ENCODE results near the gene CBX2.

DNA sequence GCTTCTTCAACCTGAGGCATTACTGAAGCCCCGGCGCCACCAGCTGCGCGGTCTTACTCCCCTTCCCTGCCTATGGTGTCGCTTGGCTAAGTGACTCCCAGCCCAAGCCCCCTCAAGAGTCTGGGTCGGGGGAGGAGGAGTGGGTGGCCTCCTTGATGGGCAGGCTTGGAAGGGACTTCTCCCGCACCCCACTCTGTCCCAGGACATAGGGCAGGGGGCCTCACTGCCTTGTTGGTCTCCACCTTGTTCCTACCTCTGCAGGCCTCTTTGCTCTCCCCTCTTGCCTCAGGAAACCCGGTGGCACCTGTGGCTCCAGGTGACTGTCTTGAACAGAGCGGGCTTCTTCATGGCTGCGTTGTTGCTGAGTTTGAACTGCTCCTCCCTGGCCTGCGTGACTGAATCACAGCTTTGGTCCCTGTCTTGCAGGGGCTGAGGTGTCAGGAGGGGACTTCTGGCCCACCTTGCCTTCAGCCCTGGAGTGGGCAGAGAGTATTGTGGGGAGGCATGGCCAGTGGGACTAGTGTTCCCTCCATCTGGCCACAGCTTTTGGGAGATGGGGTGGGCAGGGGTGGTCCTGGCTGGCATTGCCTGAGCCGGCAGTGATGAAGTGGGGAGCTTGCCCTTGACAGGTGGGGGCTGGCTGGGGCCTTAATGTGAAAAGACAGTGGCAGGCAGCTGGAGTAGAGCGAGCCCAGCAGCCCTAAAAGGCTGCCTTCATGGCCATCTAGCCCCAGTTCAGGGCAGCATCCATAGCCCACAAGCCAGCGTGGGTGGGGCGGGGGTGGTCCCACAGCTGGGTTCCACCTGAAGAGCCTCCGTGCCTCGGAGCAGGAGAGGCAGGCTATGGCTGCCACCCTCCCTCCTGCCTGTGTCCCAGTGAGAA is 7.3 kb downstream of the CBX2 start:
- TF ChIP-seq, protein P1, sequence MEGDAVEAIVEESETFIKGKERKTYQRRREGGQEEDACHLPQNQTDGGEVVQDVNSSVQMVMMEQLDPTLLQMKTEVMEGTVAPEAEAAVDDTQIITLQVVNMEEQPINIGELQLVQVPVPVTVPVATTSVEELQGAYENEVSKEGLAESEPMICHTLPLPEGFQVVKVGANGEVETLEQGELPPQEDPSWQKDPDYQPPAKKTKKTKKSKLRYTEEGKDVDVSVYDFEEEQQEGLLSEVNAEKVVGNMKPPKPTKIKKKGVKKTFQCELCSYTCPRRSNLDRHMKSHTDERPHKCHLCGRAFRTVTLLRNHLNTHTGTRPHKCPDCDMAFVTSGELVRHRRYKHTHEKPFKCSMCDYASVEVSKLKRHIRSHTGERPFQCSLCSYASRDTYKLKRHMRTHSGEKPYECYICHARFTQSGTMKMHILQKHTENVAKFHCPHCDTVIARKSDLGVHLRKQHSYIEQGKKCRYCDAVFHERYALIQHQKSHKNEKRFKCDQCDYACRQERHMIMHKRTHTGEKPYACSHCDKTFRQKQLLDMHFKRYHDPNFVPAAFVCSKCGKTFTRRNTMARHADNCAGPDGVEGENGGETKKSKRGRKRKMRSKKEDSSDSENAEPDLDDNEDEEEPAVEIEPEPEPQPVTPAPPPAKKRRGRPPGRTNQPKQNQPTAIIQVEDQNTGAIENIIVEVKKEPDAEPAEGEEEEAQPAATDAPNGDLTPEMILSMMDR (IDR thresholded peaks at IDR 0.05), result no peak
- TF ChIP-seq EZH2 (IDR thresholded peaks at IDR 0.05), result no peak
